Measurements from ENCODE around the gene EEFSEC.

Gene EEFSEC

GRCh38 chr3:128195369-128195768, 42.1 kb downstream of the EEFSEC start:
- no peak overlapping the region for H3K4me3 ChIP-seq (replicated peaks; ENCODE audit: low read depth, low read length)
- no peaks in the 10 kb centered on the region for H3K27me3 ChIP-seq (replicated peaks; ENCODE audit: control insufficient read depth, insufficient read depth, low read length)
- DNase-seq (ENCODE audit: extremely low read depth, insufficient read length): no peak
- no peak for TF ChIP-seq CTCF (IDR thresholded peaks at IDR 0.05; ENCODE audit: insufficient read depth, low read length, poor library complexity, severe bottlenecking)
- no peaks in the 10 kb centered on the region for H3K36me3 ChIP-seq (ENCODE audit: control insufficient read depth, insufficient read depth, low read length)

- Histone ChIP-seq H3K36me3 (ENCODE audit: control insufficient read depth, insufficient read depth, low read length) (no peaks in the 10 kb centered on the region), H3K4me3 (replicated peaks; ENCODE audit: low read depth, low read length) (no peak overlapping the region), H3K27me3 (replicated peaks; ENCODE audit: control insufficient read depth, insufficient read depth, low read length) (no peaks in the 10 kb centered on the region)
- no peak for DNase-seq (ENCODE audit: extremely low read depth, insufficient read length)
- TF ChIP-seq CTCF (IDR thresholded peaks at IDR 0.05; ENCODE audit: insufficient read depth, low read length, poor library complexity, severe bottlenecking): no peak
Observed at GRCh38 chr3:128195802-128196201, 42.5 kb downstream of the EEFSEC start.

GRCh38 chr3:128196647-128197046, 43.4 kb downstream of the EEFSEC start:
- Histone ChIP-seq H3K27me3 (replicated peaks; ENCODE audit: control insufficient read depth, insufficient read depth, low read length) (no peaks in the 10 kb centered on the region), H3K36me3 (ENCODE audit: control insufficient read depth, insufficient read depth, low read length) (no peaks in the 10 kb centered on the region), H3K4me3 (replicated peaks; ENCODE audit: low read depth, low read length) (no peak overlapping the region)
- no peak for TF ChIP-seq CTCF (IDR thresholded peaks at IDR 0.05; ENCODE audit: insufficient read depth, low read length, poor library complexity, severe bottlenecking)
- DNase-seq (ENCODE audit: extremely low read depth, insufficient read length): no peak

GRCh38 chr3:128197855-128198254, 44.6 kb downstream of the EEFSEC start:
- Histone ChIP-seq H3K4me3 (replicated peaks; ENCODE audit: low read depth, low read length) (no peak overlapping the region), H3K27me3 (replicated peaks; ENCODE audit: control insufficient read depth, insufficient read depth, low read length) (no peaks in the 10 kb centered on the region), H3K36me3 (ENCODE audit: control insufficient read depth, insufficient read depth, low read length) (no peaks in the 10 kb centered on the region)
- no peak for TF ChIP-seq CTCF (IDR thresholded peaks at IDR 0.05; ENCODE audit: insufficient read depth, low read length, poor library complexity, severe bottlenecking)
- DNase-seq (ENCODE audit: extremely low read depth, insufficient read length): no peak

- TF ChIP-seq CTCF (IDR thresholded peaks at IDR 0.05; ENCODE audit: insufficient read depth, low read length, poor library complexity, severe bottlenecking): no peak
- no peak for DNase-seq (ENCODE audit: extremely low read depth, insufficient read length)
- Histone ChIP-seq H3K36me3 (ENCODE audit: control insufficient read depth, insufficient read depth, low read length) (no peaks in the 10 kb centered on the region), H3K27me3 (replicated peaks; ENCODE audit: control insufficient read depth, insufficient read depth, low read length) (no peaks in the 10 kb centered on the region), H3K4me3 (replicated peaks; ENCODE audit: low read depth, low read length) (no peak overlapping the region)
Observed at GRCh38 chr3:128198313-128198712, 45.0 kb downstream of the EEFSEC start.

GRCh38 chr3:128199110-128199509, 45.8 kb downstream of the EEFSEC start:
- DNase-seq (ENCODE audit: extremely low read depth, insufficient read length): no peak
- TF ChIP-seq CTCF (IDR thresholded peaks at IDR 0.05; ENCODE audit: insufficient read depth, low read length, poor library complexity, severe bottlenecking): no peak
- no peak overlapping the region for H3K4me3 ChIP-seq (replicated peaks; ENCODE audit: low read depth, low read length)
- no peaks in the 10 kb centered on the region for H3K36me3 ChIP-seq (ENCODE audit: control insufficient read depth, insufficient read depth, low read length)
- no peaks in the 10 kb centered on the region for H3K27me3 ChIP-seq (replicated peaks; ENCODE audit: control insufficient read depth, insufficient read depth, low read length)
